Muscle of back (tissue), 11 donors: Measurements from ENCODE around the gene NRP2. TPM values are rescaled to one million over a fixed set of nuclear protein-coding genes. Genes with fewer than 3 reads are reported as not detected.
A peak's percentile ranks its signal among the peaks of the same experiment; 100 is the strongest.

Experiments used
- DNase-seq, 3 donors: peaks; one replicate each; pipeline versions ENCODE4 v3.0.0 to v3.0.0-alpha.2; 2013
- polyA plus RNA-seq, 10 donors: library from polyadenylated mRNA; unstranded; fragments of 120-200 nt; gene quantifications; one replicate each; pipeline ENCODE4 v1.2.1, GENCODE V29; 2013; ENCODE audit not compliant: insufficient read length in 10 of 10

NRP2 gene
- polyA plus RNA-seq, 10 donors, result 12.9 to 31.7 (median 20.8) TPM

DNA sequence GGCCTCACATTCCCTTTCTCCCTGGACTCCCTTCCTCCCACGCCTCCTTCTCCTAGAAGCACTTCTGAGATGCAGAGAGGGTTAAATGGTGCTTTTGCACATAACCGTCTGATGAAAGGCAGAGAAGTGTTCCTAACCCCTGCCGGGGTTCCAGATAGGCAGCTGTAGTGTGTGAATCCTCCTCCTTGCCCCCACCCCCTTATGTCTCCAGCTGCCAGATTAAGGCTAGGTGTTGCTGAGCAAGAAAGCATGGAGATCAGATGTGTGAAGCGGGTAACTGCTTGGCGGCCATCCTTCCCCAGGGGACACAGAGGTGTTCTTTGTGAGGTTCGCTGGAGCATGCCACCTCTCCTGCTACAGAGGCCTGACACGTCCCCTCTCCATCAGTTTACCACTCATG lies 88.3 kb downstream of the NRP2 start:
- DNase-seq, result no peak

DNA sequence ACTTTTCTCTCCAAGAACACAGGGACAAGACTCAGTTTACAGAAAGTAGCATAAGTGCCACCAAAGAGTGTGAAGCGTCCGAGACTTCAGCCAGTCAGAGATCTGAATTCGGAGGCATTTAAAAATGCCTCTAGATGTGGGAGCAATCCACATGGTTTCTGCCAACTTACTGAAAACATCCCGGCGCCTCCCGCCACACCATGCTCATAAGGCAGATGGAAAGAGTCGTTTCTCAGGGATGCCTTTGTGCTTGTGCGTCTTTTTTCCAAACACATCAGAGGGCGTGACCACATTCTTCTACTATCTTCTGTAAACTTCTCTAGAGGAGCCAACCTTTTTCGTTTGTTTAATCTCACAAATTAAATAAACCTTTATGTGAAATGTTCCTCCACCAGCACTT lies 88.7 kb downstream of the NRP2 start:
- DNase-seq, result no peak

DNA sequence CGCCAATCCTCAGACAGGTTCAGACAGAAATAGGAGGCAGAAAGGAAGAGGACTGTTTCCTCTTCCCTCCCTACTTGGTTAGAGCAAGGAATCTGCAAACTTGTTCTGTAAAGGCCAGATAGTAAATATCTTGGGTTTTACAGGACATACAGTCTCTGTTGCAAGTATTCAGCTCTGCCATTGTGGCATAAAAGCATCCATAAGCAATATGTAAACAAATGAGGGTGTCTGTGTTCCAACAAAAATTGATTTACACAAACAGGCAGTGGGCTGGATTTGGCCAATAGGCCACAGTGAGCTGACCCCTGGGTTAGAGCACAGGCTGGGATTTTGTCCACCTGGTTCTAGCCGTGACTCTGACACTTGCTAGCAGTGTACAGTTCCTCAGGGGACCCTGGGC lies 89.4 kb downstream of the NRP2 start:
- DNase-seq, result no peak

DNA sequence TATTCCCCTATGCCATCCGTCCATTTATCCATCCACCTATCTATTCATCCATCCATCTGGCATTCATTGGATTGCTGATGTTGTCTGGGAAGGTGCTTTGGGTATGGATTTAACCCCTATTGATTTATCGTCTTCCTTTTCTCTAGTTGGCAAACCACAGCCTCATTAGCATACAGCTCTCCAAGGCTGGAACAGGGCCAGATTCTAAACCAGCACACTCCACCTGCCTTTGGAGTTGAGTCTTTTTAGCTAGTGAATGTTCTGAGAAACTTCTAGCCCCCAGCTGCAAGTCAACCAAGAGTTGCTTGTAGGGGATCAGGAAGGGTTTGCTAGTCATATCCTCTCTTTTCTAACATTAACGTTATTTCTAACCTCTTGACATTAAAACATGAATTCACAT lies 90.7 kb downstream of the NRP2 start:
- DNase-seq, result no peak

DNA sequence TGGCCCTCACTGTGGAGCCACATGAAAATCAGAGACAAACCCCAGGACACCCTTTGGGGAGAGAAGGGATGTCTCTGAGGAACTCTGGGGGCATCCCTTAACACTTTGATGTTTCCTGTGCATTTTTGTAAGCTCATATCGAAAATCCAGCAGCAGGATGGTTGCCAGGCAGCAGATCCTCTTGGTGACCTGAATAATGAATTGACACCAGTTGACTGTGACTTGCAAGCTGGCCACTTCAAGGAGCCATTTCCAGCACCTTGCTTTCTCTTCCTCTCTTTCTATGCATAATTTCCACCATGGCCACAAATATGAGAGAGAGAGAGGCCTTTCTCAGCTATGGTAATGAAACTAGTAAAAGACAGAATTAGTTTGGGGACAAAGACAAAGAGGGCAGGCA lies 91.7 kb downstream of the NRP2 start:
- no peak for DNase-seq

DNA sequence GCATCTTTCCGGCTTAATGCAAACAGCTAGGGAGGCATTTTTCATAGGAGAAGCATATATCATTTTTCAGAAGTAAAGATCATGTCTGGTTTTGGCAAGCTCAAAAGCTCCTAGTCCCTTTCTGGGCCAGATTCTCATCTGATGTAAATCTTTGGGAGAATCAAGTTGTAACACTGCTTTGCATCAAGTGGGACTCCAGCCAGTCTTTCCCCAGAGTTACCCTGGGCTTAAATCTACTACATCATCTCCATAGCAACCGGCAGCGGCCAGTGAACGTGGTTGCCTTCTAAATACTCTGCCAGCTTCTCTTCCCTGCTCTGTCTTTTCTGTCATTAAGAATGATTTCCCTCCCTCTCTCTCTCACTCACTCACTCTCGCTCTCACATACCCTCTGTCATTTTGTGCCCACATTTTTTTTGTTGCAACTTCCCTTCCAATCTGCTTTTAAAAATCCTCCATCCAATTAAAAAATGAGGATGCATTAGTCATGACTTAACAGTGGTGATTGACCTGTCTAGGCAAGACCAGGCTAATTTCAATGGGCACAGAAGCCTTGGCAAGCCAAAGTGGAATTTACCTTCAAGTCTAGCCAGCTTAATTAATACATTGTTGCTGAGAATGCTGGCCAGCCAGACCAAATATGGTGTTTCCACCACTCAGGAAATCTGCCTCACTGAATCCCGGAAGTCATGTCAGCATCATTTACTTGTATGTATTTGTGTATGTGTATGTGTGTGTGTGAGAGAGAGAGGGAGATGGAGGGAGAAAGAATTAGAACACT lies 93.0 kb downstream of the NRP2 start:
- DNase-seq, result peak in 2 of 3 donors; percentile 65 to 85

DNA sequence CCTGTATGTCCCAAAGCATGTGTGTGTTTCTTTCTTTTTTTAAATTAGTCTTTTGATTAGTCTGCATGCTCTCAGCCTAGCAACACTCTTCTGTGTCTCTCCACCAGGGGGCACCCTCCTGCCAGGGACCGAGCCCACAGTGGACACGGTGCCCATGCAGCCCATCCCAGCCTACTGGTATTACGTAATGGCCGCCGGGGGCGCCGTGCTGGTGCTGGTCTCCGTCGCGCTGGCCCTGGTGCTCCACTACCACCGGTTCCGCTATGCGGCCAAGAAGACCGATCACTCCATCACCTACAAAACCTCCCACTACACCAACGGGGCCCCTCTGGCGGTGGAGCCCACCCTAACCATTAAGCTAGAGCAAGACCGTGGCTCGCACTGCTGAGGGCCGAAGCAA lies 93.8 kb downstream of the NRP2 start:
- no peak for DNase-seq

DNA sequence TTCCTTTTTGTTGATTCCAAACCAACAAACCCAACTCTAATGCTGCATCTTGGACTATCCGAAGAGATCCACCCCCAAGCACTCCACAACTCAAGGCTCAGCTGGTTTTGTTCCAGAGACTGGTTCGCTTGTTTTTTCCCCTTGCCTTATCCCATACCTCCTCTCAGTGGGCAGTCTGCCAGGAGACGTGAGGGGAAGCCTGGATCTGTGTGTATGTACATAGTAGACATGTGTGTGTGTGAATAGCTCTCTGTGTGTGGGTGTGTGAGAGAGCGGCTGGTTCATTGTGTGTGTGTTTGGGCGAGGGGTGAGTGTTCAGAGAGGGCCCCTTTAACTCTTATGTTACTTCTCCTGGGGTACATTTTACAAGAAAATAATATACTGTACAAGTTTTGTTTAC lies 94.4 kb downstream of the NRP2 start:
- no peak for DNase-seq

DNA sequence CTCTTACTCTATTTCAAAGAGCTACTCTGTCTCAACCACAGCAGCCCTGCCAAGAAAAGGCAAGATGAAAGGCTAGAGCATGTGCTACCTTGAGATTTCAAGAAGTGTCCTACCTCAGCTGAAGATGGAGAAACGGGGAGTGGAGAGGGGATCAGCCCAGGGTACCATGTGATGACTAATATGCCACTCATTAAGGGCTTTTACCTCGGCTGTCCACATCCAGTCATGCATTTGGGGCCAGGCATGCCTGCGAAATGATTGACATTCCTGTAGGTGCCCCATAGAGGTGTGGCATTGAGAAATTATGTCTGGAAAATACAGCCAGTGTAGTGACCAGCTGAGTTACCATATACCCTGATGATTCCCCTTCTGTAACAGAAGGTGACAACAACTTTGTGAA lies 96.1 kb downstream of the NRP2 start:
- DNase-seq, result no peak

DNA sequence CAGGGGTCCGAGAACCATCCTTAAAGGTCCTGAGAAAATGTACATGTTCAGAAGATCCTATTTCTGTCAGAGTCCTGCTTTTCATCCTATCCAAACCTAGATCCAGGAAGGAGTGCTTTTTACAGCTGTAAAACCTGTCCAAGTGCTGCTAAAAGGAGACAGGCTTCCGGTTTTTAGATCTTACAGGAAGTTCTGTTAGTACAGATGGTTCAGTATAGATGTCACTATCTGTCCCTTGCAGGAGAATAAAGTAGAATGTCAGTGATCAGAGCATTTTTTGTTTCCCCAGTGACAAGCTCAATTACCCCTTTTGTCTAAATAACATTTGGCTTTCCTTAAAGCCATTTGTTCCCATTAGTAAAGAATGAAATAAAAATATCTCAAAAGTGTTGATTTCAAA lies 98.3 kb downstream of the NRP2 start:
- no peak for DNase-seq

DNA sequence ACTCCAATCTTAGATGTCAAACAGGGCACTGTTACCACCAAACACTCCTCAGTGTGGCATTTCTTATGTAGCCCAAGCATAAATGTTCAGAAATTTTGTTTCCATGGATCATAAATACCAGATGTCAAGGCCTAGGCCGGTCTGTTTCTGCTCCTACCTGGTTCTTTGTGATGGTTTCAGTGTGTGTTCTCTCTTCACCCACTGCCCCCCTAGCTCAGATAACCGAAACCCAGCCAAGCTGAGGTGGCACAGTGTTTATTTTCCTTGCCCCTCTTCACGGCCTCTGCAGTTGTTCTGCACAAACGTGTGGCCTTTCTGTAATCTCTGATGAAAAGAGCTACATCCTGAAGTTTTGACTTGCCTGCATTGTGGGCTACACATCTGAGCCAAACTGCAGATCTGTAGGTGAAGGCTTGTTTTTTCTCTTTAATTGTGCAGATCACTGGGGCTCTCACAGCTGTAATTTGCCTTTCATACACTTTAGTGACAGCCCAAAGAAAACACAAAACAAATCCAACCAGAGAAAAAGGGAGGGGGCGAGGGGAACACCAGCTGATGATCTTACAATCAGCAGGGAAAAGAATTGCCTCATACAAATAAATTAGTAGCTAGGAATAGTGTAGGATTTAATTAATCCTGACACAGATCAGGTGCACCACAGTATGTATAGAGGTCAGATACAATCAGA lies 99.1 kb downstream of the NRP2 start:
- no peak for DNase-seq

DNA sequence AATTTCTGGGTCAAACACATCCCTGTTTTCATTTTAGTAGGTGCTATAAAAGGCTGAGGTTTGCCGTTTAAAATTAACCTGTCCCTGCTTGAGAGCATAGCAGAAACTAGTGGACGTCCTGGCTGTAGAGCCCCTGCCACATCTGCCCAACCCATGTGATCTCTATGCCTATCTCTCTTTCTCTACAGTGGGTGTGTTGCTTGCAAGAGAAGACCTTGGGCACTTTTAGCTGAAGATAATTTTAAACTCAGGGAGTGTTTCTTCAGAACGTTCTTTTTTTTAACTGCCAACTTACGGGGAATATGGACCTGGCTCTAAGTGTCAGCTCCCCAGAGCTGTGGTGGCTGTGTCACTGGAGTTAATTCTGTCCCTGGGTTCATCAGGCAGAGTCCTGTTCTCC lies 100.6 kb downstream of the NRP2 start:
- DNase-seq, result no peak

DNA sequence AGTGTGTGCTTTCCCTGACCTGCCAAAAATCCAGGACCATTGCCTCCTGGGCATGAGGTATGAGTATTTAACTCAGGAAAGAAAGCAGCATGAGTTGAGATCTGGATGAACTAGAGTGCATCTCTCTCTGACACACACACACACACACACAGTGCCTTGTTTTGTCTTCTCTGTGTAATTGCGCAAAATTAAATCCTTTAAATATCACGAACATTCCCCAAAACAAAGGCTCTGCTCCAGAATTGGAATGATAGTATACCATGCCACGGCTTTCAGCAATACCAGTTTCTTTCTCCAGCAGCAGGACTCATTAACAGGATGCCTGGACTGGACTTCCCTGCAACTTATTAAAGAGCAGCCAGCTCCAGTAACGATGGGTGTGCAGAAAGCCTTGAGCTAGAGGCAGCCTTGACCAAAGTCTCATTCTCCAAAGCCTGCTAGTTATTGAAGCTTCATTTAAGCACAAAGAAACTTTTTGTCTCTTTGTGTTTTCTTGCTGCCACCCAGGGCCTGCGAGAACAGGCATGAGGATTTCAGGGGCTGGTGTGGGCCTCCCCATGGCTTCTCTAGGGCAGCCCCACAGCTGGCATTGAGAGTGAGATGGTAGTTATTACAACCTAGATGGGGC lies 101.7 kb downstream of the NRP2 start:
- DNase-seq, result no peak

DNA sequence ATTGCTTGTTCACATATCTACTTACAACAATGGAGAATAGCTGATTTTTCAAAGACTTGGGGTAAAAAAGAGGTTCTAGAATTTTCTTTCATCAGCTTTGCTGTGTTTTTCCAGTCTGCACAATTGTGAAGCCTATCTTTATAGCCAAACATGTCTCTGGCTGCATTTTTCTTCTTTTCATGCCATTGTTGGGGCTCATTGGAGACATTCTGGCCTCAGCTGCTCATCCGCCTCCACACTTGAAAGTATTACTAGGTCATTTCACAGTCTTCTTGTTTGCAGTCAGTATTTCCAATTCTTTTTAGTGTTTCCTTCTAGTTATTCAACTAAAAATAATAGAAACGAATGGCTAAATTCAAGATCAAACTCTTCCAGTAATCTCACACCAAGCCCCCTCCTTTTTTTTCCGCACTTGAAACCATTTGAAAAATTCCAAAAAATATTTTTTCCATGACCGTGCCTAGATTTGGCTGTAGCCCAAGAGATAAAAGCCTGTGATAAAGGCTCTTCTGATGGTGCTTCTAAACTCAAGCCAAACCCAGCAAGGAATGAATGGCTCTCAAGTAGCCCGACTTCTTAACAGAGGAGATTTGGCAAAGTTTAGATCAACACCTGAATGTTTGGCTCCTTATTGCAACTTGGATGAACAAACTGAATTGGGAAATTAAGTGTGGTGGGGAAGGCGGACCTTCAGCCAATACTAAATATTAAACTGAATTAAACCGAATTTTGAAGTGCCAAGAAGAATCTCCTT lies 103.4 kb downstream of the NRP2 start:
- DNase-seq, result peak in 2 of 3 donors; percentile 26 to 55

DNA sequence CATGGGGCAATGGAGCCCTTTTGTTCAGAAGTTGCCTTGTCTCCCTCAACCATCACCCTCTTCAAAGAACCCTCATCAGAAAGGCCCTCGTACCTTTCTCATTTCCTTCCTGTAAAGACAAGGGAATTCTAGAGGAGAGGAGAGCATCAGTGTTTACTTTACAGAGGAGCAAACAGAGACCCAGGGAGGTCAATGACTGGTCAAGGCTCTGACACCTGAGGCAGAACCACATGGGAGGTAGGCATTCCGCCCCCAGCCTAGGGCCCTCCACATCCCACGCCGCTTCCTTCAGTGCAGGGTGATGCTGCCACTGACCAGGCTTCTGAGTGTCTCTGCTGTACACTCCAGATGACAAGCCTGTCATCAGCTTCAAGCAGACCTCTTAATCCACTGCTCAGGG lies 104.7 kb downstream of the NRP2 start:
- DNase-seq, result no peak

DNA sequence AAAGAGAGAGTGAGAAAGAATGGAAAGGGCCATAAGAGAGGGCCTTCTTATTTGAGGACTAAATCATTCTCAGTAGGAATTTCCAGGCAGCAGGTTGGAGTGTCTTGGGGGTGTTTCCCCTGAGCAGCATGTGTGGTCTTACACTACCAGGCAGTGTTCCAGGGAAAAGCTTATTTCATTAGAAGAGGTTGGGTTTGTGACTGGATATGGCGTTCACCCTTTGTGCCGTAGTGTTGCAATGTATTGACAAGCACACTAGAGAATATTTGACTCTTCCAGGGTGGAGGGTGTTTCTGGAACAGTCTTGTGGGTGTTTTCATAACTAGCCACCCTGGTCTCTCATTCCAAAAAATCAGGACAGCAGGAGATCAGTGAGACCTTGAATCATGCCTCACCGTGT lies 105.5 kb downstream of the NRP2 start:
- peak in 1 of 3 donors; percentile 18 for DNase-seq

DNA sequence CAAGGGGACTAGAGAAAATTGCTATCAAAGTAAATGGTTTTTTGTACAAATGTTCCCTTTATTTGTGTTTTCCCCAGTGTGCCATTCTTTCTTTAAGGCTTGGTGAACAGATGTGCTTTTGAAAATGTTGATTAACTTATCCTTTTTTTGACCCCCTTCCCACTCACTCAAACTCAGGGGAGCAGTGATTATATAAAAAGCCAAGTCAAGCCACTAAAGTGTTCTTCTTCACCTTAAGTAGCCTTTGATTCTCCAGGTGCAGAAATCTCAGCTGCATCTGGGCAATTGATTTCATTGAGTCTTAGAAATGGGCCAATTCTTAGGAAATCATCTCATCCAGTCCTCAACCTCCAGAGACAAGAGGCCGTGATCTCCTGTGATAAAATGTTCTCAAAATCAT lies 107.6 kb downstream of the NRP2 start:
- peak in 2 of 3 donors; percentile 16 to 41 for DNase-seq

DNA sequence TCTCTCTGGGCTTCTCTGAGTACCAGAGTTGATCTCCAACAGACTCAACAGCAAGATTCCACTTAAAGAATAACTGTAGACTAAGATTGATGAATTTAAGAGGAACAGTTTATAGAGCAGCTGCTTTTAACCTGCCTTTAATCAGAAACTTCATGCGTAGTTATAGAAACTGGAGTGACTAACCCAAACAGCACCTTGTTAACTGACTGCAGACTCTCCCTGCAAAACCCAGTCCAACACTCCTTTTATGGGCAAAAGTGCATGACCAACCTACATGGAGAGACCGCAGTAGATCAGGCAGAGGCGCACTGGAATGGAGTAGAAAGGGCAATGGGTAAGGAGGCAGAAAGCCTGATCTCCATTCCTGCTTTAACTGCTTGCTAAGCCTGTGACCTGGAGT lies 110.6 kb downstream of the NRP2 start:
- peak in 1 of 3 donors; percentile 27 for DNase-seq

DNA sequence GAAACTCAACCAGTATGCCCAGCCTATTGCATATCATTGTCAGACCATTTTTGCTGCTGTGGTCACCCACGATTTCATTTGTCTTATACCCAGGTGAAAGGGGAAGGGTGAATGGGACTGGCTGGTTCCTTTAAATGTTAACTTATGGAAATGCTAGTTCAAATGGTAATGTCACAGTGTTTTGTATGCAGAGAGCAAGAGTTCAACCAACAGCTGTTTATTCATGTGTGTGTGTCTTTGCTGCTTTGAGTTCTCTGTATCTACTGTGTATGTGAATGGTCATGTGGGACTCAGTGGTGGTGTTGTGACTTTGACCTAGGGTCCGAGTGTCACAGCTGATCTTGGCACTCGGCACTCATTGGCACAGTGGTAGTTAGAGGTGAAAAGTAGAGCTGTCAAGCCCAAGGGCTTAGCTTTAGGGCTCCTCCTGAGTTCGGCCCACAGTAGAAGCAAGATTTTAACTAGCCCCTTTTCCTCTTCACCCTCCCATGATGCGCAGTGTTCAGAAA lies 114.6 kb downstream of the NRP2 start:
- DNase-seq, result no peak

DNA sequence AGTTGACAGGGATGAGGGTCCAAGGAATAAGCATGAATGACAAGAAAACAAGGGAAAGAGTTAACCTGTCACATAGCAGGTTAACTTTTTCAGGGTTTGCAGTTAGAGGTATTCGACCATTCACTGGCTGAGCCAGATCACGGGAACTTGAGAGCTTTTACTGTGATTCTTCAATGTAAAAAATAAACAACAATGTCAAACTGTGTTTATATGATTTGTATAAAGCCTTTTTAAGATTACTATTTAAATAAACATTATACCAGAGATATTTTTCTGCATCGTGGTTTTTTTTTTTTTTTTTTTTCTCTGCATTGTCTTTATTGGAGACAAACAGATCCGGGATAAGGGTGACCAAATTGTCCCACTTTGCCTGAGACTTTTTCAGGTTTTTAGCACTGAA lies 115.6 kb downstream of the NRP2 start:
- DNase-seq, result no peak

DNA sequence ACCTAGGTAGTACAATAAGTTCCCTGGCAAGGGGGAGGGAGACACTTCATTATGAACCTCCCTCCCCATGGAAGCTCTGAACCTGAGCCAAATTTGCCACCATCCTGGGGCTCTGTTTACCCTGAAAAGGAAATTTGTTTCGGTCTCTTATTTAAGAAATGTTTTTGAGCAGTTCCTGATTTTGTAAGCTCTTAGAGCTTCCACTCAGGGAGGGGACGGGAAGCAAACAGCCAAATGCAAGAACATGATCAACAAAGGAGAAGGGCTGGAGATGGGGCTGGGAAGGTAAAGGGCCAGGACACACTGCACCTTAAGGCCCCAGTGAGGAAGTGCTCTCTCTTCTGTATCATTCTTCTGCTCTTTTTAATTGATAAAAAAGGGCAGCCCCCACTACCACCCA lies 117.9 kb downstream of the NRP2 start:
- no peak for DNase-seq

DNA sequence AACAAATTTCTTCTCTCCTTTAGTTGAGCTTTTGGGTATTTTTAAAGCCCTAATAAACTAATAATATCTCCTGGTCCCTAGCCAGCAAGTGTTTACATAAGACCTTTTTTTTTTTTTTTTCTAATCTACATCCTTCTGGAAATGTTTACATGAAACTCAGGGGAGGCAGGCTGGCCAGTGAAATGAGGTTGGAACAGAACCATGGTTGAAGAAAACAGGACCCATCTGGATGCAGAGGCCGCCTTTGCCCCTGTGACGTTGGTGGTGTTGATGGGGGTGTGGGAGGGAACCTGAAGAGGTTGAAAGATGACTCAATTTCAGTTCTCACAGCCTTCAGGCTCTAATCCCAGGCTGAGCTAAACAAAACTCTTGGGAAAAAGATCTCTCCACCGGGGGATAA lies 118.5 kb downstream of the NRP2 start:
- peak in 2 of 3 donors; percentile 28 to 72 for DNase-seq
